Pancreas (tissue), 10 donors: ENCODE measurements around the gene NT5DC4. TPM values are rescaled to one million over a fixed set of nuclear protein-coding genes. Genes with fewer than 3 reads are reported as not detected.

Experiments
- ATAC-seq, 4 donors: fragments of 200-7000 bp; cut with Tn5 transposase; one replicate each; pipeline versions ENCODE4 v1.8.0 to v1.9.1; 2020; ENCODE audit warnings: mild to moderate bottlenecking in 4 of 4, moderate library complexity in 4 of 4
- DNase-seq, 6 donors: peaks; one replicate each; pipeline ENCODE4 v3.0.0-alpha.2; 2020
- FAIRE-seq: peaks from 2 replicates; lab custom pipeline; 2012; peaks lifted over from hg19 to GRCh38; lab: Jason Lieb, UNC
- H3K27ac ChIP-seq, 4 donors: fragments of 200-600 bp; sonication (generic); 1 replicate in 3 of 4; 2 replicates in 1 of 4; pipeline versions ENCODE4 v1.5.0 to v1.8.0; 2020
- H3K27me3 ChIP-seq, 4 donors: fragments of 200-600 bp; one replicate each; pipeline ENCODE4 v1.8.0; 2021
- H3K36me3 ChIP-seq, 3 donors: fragments of 200-600 bp; sonication (generic) in 1 of 3; one replicate each; pipeline versions ENCODE4 v1.5.0 to v1.8.0; 2020 to 2021
- H3K4me1 ChIP-seq, 3 donors: fragments of 200-600 bp; one replicate each; pipeline ENCODE4 v1.8.0; 2021
- H3K4me3 ChIP-seq, 4 donors: fragments of 200-600 bp; sonication (generic) in 2 of 4; one replicate each; pipeline versions ENCODE4 v1.5.0 to v1.8.0; 2020 to 2021
- H3K9me3 ChIP-seq, 4 donors: fragments of 200-600 bp; one replicate each; pipeline ENCODE4 v1.8.0; 2021
- CTCF ChIP-seq, 4 donors: fragments of 200-600 bp; sonication (generic) in 3 of 4; IDR thresholded peaks; one replicate each; pipeline versions ENCODE4 v1.5.0 to v1.8.0; 2021; ENCODE audit warnings: antibody characterized with exemption in 4 of 4
- WGBS, 2 donors: extraction: QIAGEN DNeasy Blood & Tissue Kit; methylation state at CpG; one replicate each; pipeline ENCODE4 v1.1.7; 2013; 5-methylcytosine and 5-hydroxymethylcytosine counted together
- intact Hi-C, 3 donors: fragments of 100-400 bp; cut with DNase I; formaldehyde crosslinking; loops; one replicate each; pipeline versions ENCODE4 v1.11.1 to v1.14.2; 2022
- polyA plus RNA-seq, 2 donors: library from polyadenylated mRNA; stranded (reverse); fragments of 200-250 nt; gene quantifications; one replicate each; pipeline ENCODE4 v1.2.3, GENCODE V29; 2013
- total RNA-seq, 6 donors: library from RNA; stranded (reverse); fragmentation: NEBNext Ultra II Directional in 4 of 6; extraction: Animal tissue kit (Norgen Biotek cat#: 25700) in 4 of 6; gene quantifications; one replicate each; pipeline versions ENCODE4 v1.2.1 to v1.2.4, GENCODE V29; 2021 to 2023
- donor health status: healthy with polysubstance abuse.
- donor health status: DM: no; HTN: no; CAD: no; lungs with moderate emphysema.
- donor health status: DM: no; HTN: no; CAD: no.
- donor health status: control.
- donor health status: control.
- donor health status: Bipolar disorder and iron deficiency.
- donor health status: DM: yes; HTN: yes; CAD: no.
- donor health status: DM: no; HTN: no; CAD: no.
- donor health status: DM: no; HTN: no; CAD: no.
- donor health status: DM: yes; HTN: yes; CAD: no.

NT5DC4 gene
- total and polyA plus RNA-seq, 8 donors, result 0.09 TPM; not detected in 7

GRCh38 chr2:112712465-112712864 is 8.4 kb upstream of the NT5DC4 start:
- no peak for ATAC-seq
- intact Hi-C loops, result no loop called here
- FAIRE-seq, result no peak
- no peaks in the 10 kb centered on the region for H3K9me3 ChIP-seq
- H3K27ac ChIP-seq, result no peak overlapping the region
- no peaks in the 10 kb centered on the region for H3K27me3 ChIP-seq
- no peak for DNase-seq
- H3K4me1 ChIP-seq, result no peaks in the 10 kb centered on the region
- no peak overlapping the region for H3K4me3 ChIP-seq
- TF ChIP-seq CTCF (IDR thresholded peaks at IDR 0.05), result no peak
- 57 to 61% methylated on average over 3 of the region's 3 CpGs for WGBS, 2 donors
- no peaks in the 10 kb centered on the region for H3K36me3 ChIP-seq

- intact Hi-C loops, result no loop called here
Observed at GRCh38 chr2:112712903-112713584, 7.8 kb upstream of the NT5DC4 start.

GRCh38 chr2:112713585-112713925 is 7.3 kb upstream of the NT5DC4 start:
- Histone ChIP-seq H3K36me3 (no peaks in the 10 kb centered on the region), H3K27ac (no peak overlapping the region), H3K9me3 (no peaks in the 10 kb centered on the region), H3K4me1 (no peaks in the 10 kb centered on the region), H3K4me3 (no peak overlapping the region), H3K27me3 (no peaks in the 10 kb centered on the region)
- intact Hi-C loops, result no loop called here
- no peak for ATAC-seq
- 54 to 64% methylated on average over 7 of the region's 7 CpGs for WGBS, 2 donors
- DNase-seq, result no peak
- no peak for TF ChIP-seq CTCF (IDR thresholded peaks at IDR 0.05)
- no peak for FAIRE-seq

More at GRCh38 chr2:112712903-112713584, 7.8 kb upstream of the NT5DC4 start:
- Histone ChIP-seq H3K27me3 (no peaks in the 10 kb centered on the region), H3K27ac (no peak overlapping the region), H3K9me3 (no peaks in the 10 kb centered on the region), H3K4me3 (no peak overlapping the region), H3K36me3 (no peaks in the 10 kb centered on the region), H3K4me1 (no peaks in the 10 kb centered on the region)
- DNase-seq, result no peak
- 64 to 68% methylated on average over 17 of the region's 17 CpGs for WGBS, 2 donors
- ATAC-seq, result no peak
- no peak for TF ChIP-seq CTCF (IDR thresholded peaks at IDR 0.05)
- FAIRE-seq, result no peak

- whole genome bisulfite sequencing, 2 donors, result 75% methylated on average over 7 of the region's 7 CpGs
Observed at GRCh38 chr2:112713926-112714325, 6.9 kb upstream of the NT5DC4 start.

More at GRCh38 chr2:112713926-112714325, 6.9 kb upstream of the NT5DC4 start:
- no peak for TF ChIP-seq CTCF (IDR thresholded peaks at IDR 0.05)
- Histone ChIP-seq H3K4me3 (no peak overlapping the region), H3K27ac (no peak overlapping the region), H3K9me3 (no peaks in the 10 kb centered on the region), H3K27me3 (no peaks in the 10 kb centered on the region), H3K36me3 (no peaks in the 10 kb centered on the region), H3K4me1 (no peaks in the 10 kb centered on the region)
- DNase-seq (no peak), ATAC-seq (no peak), FAIRE-seq (no peak)
- intact Hi-C loops, result no loop called here
